H1 (cell line): ENCODE measurements around the gene GALNT2. TPM values are rescaled to one million over a fixed set of nuclear protein-coding genes. Genes with fewer than 3 reads are reported as not detected.

Source experiments
- JUND ChIP-seq: IDR thresholded peaks from 2 replicates; pipeline ENCODE4 v1.6.1; 2011; ENCODE audit warnings: mild to moderate bottlenecking, improper control_type of control experiment, low read length
- SIX5 ChIP-seq: IDR thresholded peaks from 2 replicates; pipeline ENCODE4 v1.6.1; 2011; ENCODE audit warnings: mild to moderate bottlenecking, low read depth, low read length
- TEAD4 ChIP-seq: IDR thresholded peaks from 2 replicates; pipeline ENCODE4 v1.6.1; 2012; ENCODE audit warnings: low read depth, low read length, inconsistent platforms, mixed read lengths
- polyA plus RNA-seq, 7 experiments: library from polyadenylated mRNA; depleted of rRNA in 3 of 7; stranded (reverse) in 5 of 7; unstranded in 2 of 7; fragments of >200 nt in 5 of 7; fragments of 200-250 nt in 2 of 7; gene quantifications; 1 replicate in 5 of 7; 2 replicates in 1 of 7; 4 replicates in 1 of 7; pipeline versions ENCODE4 v1.2.1 to v1.2.3, GENCODE V29; 2011 to 2013; ENCODE audit warnings: missing spikeins in 2 of 7, mixed read lengths in 2 of 7
- total RNA-seq: library from RNA; stranded (reverse); fragmentation: NEBNext Ultra II Directional; extraction: Animal tissue kit (Norgen Biotek cat#: 25700); gene quantifications from 2 replicates; pipeline ENCODE4 v1.2.1, GENCODE V29; 2021

The GALNT2 gene
- total and polyA plus RNA-seq, 2 of the 8 experiments (the other 6 are each of a cell fraction or from before 2014, with no cell fraction given) = 34.5 to 75.3 TPM

DNA sequence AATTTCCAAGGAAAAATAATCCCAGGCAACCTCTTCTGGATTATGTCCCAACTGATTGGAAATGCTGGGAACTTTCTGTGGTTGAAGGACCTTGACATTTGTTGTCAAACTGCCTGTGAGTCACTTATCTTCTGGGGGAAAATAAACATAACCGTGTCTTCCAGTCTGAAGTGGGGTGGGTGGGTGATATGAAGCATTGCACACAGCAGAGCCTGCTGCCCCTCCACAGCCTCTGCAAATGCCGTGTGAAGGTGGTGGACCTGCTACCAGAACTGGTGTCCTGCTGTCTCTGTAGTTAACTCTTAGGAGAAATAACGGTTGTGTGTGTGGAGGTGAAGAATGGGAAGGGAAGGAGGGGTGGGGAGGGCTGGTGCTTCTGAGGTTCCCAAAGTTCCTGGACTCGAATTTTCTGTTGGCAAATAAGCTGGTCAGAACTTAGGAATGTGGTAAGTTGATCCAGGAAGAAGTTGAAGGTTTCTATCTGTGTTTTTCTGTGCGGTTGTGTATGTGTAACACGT lies 23.2 kb downstream of the GALNT2 start (continued):
- TF ChIP-seq JUND = no peak
- TF ChIP-seq SIX5 = no peak
- no peak for TF ChIP-seq TEAD4
- TF ChIP-seq, all 59 proteins: peak for 0
